Adrenal gland (tissue), 5 donors: ENCODE results near the gene ATP6AP1.

Source experiments
- CTCF ChIP-seq, 6 experiments: fragments of 450-650 bp in 4 of 6; fragments of 200-600 bp in 2 of 6; sonication (generic) in 1 of 6; IDR thresholded peaks; 1 replicate in 5 of 6; 2 replicates in 1 of 6; pipeline versions ENCODE4 v1.5.1 to v1.8.0; 2016 to 2021; ENCODE audit warnings: antibody characterized with exemption in 6 of 6, mild to moderate bottlenecking in 2 of 6, moderate library complexity in 1 of 6
- POLR2A ChIP-seq, 2 donors: fragments of 450-650 bp; IDR thresholded peaks; one replicate each; pipeline ENCODE4 v1.6.1; 2017; ENCODE audit warnings: antibody characterized with exemption in 2 of 2, mild to moderate bottlenecking in 2 of 2, moderate library complexity in 1 of 2
- donor health status: DM: no; HTN: no; CAD: no.

GRCh38 chrX:154420402-154420756, 8.1 kb upstream of the ATP6AP1 start:
- TF ChIP-seq CTCF (IDR thresholded peaks at IDR 0.05) (no peak), POLR2A (IDR thresholded peaks at IDR 0.05) (no peak)
